Small intestine (tissue), 7 donors: ENCODE results near the gene ORC5. TPM values are rescaled to one million over a fixed set of nuclear protein-coding genes. Genes with fewer than 3 reads are reported as not detected.

Experiments used
- DNase-seq, 2 donors: peaks; one replicate each; pipeline versions ENCODE4 v3.0.0 to v3.0.0-alpha.2; 2013
- FAIRE-seq: peaks from 2 replicates; lab custom pipeline; 2012; peaks lifted over from hg19 to GRCh38; lab: Jason Lieb, UNC
- H3K27ac ChIP-seq, 3 donors: one replicate each; pipeline ENCODE4 v1.5.1; 2013; ENCODE audit warnings: low read length in 2 of 3, mild to moderate bottlenecking in 2 of 3, control low read depth in 1 of 3, inconsistent platforms in 1 of 3, low read depth in 1 of 3, moderate library complexity in 1 of 3
- H3K27me3 ChIP-seq, 3 donors: one replicate each; pipeline ENCODE4 v1.6.1; 2013; ENCODE audit warnings: low read length in 3 of 3, inconsistent platforms in 1 of 3; ENCODE audit not compliant: control insufficient read depth in 3 of 3, insufficient read depth in 3 of 3
- H3K36me3 ChIP-seq, 3 donors: one replicate each; pipeline ENCODE4 v1.6.1; 2013; ENCODE audit warnings: low read length in 3 of 3, inconsistent platforms in 1 of 3, low read depth in 1 of 3, mild to moderate bottlenecking in 1 of 3, moderate library complexity in 1 of 3; ENCODE audit not compliant: control insufficient read depth in 3 of 3, insufficient read depth in 2 of 3
- H3K4me1 ChIP-seq, 3 donors: one replicate each; pipeline ENCODE4 v1.6.1; 2013; ENCODE audit warnings: low read length in 2 of 3, inconsistent platforms in 1 of 3, low read depth in 1 of 3, mild to moderate bottlenecking in 1 of 3, moderate library complexity in 1 of 3; ENCODE audit not compliant: control insufficient read depth in 3 of 3, insufficient read depth in 2 of 3
- H3K4me3 ChIP-seq, 3 donors: one replicate each; pipeline ENCODE4 v1.5.1; 2013; ENCODE audit warnings: low read length in 3 of 3, control low read depth in 1 of 3, inconsistent platforms in 1 of 3, low read depth in 1 of 3, mild to moderate bottlenecking in 1 of 3, moderate library complexity in 1 of 3
- H3K9me3 ChIP-seq, 2 donors: one replicate each; pipeline ENCODE4 v1.6.1; 2013; ENCODE audit warnings: low read depth in 1 of 2, low read length in 1 of 2; ENCODE audit not compliant: control insufficient read depth in 2 of 2, insufficient read depth in 1 of 2
- WGBS, 3 donors: extraction: QIAGEN DNeasy Blood & Tissue Kit; methylation state at CpG; one replicate each; pipeline ENCODE4 v1.1.7; 2013; 5-methylcytosine and 5-hydroxymethylcytosine counted together
- polyA plus RNA-seq, 4 donors: library from polyadenylated mRNA; stranded (reverse) in 3 of 4; unstranded in 1 of 4; fragments of 200-250 nt in 3 of 4; fragments of 120-200 nt in 1 of 4; gene quantifications; one replicate each; pipeline versions ENCODE4 v1.2.1 to v1.2.3, GENCODE V29; 2013
- donor health status: healthy with polysubstance abuse.
- donor health status: control.
- donor health status: control.
- donor health status: Bipolar disorder and iron deficiency.
- donor health status: healthy.

Gene ORC5
- polyA plus RNA-seq, 4 donors, result 3.8 to 18.4 (median 8.6) TPM

- Histone ChIP-seq H3K36me3 (peaks cover 0 to 6% (median 3%) of the 10 kb centered on the region in 3 donors), H3K9me3 (no peaks in the 10 kb centered on the region), H3K4me1 (no peaks in the 10 kb centered on the region), H3K27ac (no peak overlapping the region), H3K27me3 (no peaks in the 10 kb centered on the region), H3K4me3 (no peak overlapping the region)
- DNase-seq (peak; percentile 10 to 12), FAIRE-seq (no peak)
- 23 to 40% (median 32%) methylated on average over 2 of the region's 2 CpGs for WGBS, 3 donors
These were observed 51.0 kb downstream of the ORC5 start for GRCh38 chr7:104156842-104157277.

- Histone ChIP-seq H3K4me1 (no peaks in the 10 kb centered on the region), H3K27ac (no peak overlapping the region), H3K36me3 (peaks cover 0 to 3% (median 2%) of the 10 kb centered on the region in 3 donors), H3K4me3 (no peak overlapping the region), H3K27me3 (no peaks in the 10 kb centered on the region), H3K9me3 (no peaks in the 10 kb centered on the region)
- WGBS, 3 donors, result 76 to 81% (median 80%) methylated on average over 4 of the region's 4 CpGs
- FAIRE-seq (no peak), DNase-seq (no peak)
These were observed 54.5 kb downstream of the ORC5 start for GRCh38 chr7:104153287-104153686.

- 85 to 97% (median 96%) methylated on average over 1 of the region's 1 CpG for WGBS, 3 donors
- FAIRE-seq, result no peak
- no peak overlapping the region for H3K27ac ChIP-seq
- DNase-seq, result no peak
- peaks cover 0 to 3% (median 2%) of the 10 kb centered on the region in 3 donors for H3K36me3 ChIP-seq
- no peak overlapping the region for H3K4me3 ChIP-seq
- H3K27me3 ChIP-seq, result no peaks in the 10 kb centered on the region
- H3K4me1 ChIP-seq, result no peaks in the 10 kb centered on the region
- no peaks in the 10 kb centered on the region for H3K9me3 ChIP-seq
These were observed 55.3 kb downstream of the ORC5 start for GRCh38 chr7:104152468-104152867.

- FAIRE-seq (no peak), DNase-seq (no peak)
- Histone ChIP-seq H3K27ac (no peak overlapping the region), H3K9me3 (no peaks in the 10 kb centered on the region), H3K4me3 (no peak overlapping the region), H3K27me3 (no peaks in the 10 kb centered on the region), H3K36me3 (peaks cover 0 to 3% (median 2%) of the 10 kb centered on the region in 3 donors), H3K4me1 (no peaks in the 10 kb centered on the region)
- WGBS, 3 donors, result 85 to 91% (median 90%) methylated on average over 1 of the region's 1 CpG
These were observed 57.3 kb downstream of the ORC5 start for GRCh38 chr7:104150470-104150869.

GRCh38 chr7:104149822-104150221 is 58.0 kb downstream of the ORC5 start:
- Histone ChIP-seq H3K27me3 (no peaks in the 10 kb centered on the region), H3K4me3 (no peak overlapping the region), H3K36me3 (peaks cover 0 to 3% (median 2%) of the 10 kb centered on the region in 3 donors), H3K9me3 (no peaks in the 10 kb centered on the region), H3K4me1 (no peaks in the 10 kb centered on the region), H3K27ac (no peak overlapping the region)
- 73 to 81% (median 80%) methylated on average over 2 of the region's 2 CpGs for WGBS, 3 donors
- FAIRE-seq (no peak), DNase-seq (no peak)

- FAIRE-seq (peak; percentile 84), DNase-seq (no peak)
- 75 to 88% (median 75%) methylated on average over 2 of the region's 2 CpGs for WGBS, 3 donors
- no peak overlapping the region for H3K4me3 ChIP-seq
- no peak overlapping the region for H3K27ac ChIP-seq
- H3K27me3 ChIP-seq, result no peaks in the 10 kb centered on the region
- H3K4me1 ChIP-seq, result no peaks in the 10 kb centered on the region
- H3K36me3 ChIP-seq, result peaks cover 0 to 10% (median 0%) of the 10 kb centered on the region in 3 donors
- no peaks in the 10 kb centered on the region for H3K9me3 ChIP-seq
These were observed 65.7 kb downstream of the ORC5 start for GRCh38 chr7:104142147-104142546.

- Histone ChIP-seq H3K4me3 (no peak overlapping the region), H3K4me1 (no peaks in the 10 kb centered on the region), H3K27ac (no peak overlapping the region), H3K27me3 (no peaks in the 10 kb centered on the region), H3K9me3 (no peaks in the 10 kb centered on the region), H3K36me3 (peaks cover 5 to 14% (median 6%) of the 10 kb centered on the region in 3 donors)
- no peak for FAIRE-seq
- 95 to 98% (median 98%) methylated on average over 7 of the region's 7 CpGs for WGBS, 3 donors
- DNase-seq, result no peak
These were observed 69.8 kb downstream of the ORC5 start for GRCh38 chr7:104137971-104138370.

GRCh38 chr7:104137511-104137910 is 70.3 kb downstream of the ORC5 start:
- 97 to 99% (median 98%) methylated on average over 10 of the region's 10 CpGs for WGBS, 3 donors
- no peaks in the 10 kb centered on the region for H3K4me1 ChIP-seq
- no peak overlapping the region for H3K27ac ChIP-seq
- no peaks in the 10 kb centered on the region for H3K27me3 ChIP-seq
- H3K9me3 ChIP-seq, result no peaks in the 10 kb centered on the region
- H3K36me3 ChIP-seq, result peaks cover 6 to 14% (median 8%) of the 10 kb centered on the region in 3 donors
- DNase-seq (no peak), FAIRE-seq (no peak)
- no peak overlapping the region for H3K4me3 ChIP-seq

GRCh38 chr7:104136981-104137380 is 70.8 kb downstream of the ORC5 start:
- WGBS, 3 donors, result 88 to 91% (median 89%) methylated on average over 3 of the region's 3 CpGs
- no peak overlapping the region for H3K4me3 ChIP-seq
- FAIRE-seq (no peak), DNase-seq (no peak)
- H3K27me3 ChIP-seq, result no peaks in the 10 kb centered on the region
- no peak overlapping the region for H3K27ac ChIP-seq
- H3K36me3 ChIP-seq, result peaks cover 8 to 14% (median 10%) of the 10 kb centered on the region in 3 donors
- H3K4me1 ChIP-seq, result no peaks in the 10 kb centered on the region
- H3K9me3 ChIP-seq, result no peaks in the 10 kb centered on the region
